ENCODE data around the gene CHRND.

GRCh38 chr2:232569541-232569940 lies 43.6 kb downstream of the CHRND start:
- TF ChIP-seq HOXC10 (CRISPR knock-in tag; IDR thresholded peaks at IDR 0.05) (no peak), ZNF768 (tag by site-specific recombination; IDR thresholded peaks at IDR 0.05) (no peak), SP2 (tag by site-specific recombination; IDR thresholded peaks at IDR 0.05) (no peak), CTCF (tag by site-specific recombination; IDR thresholded peaks at IDR 0.05) (no peak), ZNF610 (tag by site-specific recombination; IDR thresholded peaks at IDR 0.05; ENCODE audit: borderline replicate concordance) (no peak), ZNF10 (tag by site-specific recombination; IDR thresholded peaks at IDR 0.05) (no peak), ZNF121 (tag by site-specific recombination; IDR thresholded peaks at IDR 0.05) (no peak), ZNF701 (tag by site-specific recombination; IDR thresholded peaks at IDR 0.05) (no peak), ZNF274 (IDR thresholded peaks at IDR 0.05; ENCODE audit: low read length) (no peak), ZNF274 (tag by site-specific recombination; IDR thresholded peaks at IDR 0.05; ENCODE audit: borderline replicate concordance) (no peak), ZNF777 (tag by site-specific recombination; IDR thresholded peaks at IDR 0.05; ENCODE audit: borderline replicate concordance) (no peak), ZSCAN30 (tag by site-specific recombination; IDR thresholded peaks at IDR 0.05) (no peak), GLI4 (tag by site-specific recombination; IDR thresholded peaks at IDR 0.05) (no peak), ZBTB21 (tag by site-specific recombination; IDR thresholded peaks at IDR 0.05) (no peak), ZBTB20 (tag by site-specific recombination; IDR thresholded peaks at IDR 0.05) (no peak)
